GM10248 (cell line): ENCODE data around the gene REG3A.

Source experiments
- CTCF ChIA-PET: fragments of 300-600 bp; sonication (Branson Sonifier 250); formaldehyde crosslinking; extraction: SDS; loops from one replicate; lab custom pipeline; 2021; ENCODE audit warnings: antibody characterized with exemption; lab: Yijun Ruan, JAX
- POLR2A ChIA-PET: fragments of 350-650 bp; sonication (Branson Sonifier 250); formaldehyde crosslinking; extraction: SDS; loops from one replicate; lab custom pipeline; 2020; ENCODE audit warnings: antibody characterized with exemption; lab: Yijun Ruan, JAX
- DNase-seq: peaks from one replicate; pipeline ENCODE4 v3.0.0; 2012; ENCODE audit errors: extremely low spot score
- TF ChIP-seq, protein P1 (sequence below): IDR thresholded peaks from 2 replicates; pipeline ENCODE4 v1.5.1; 2012; ENCODE audit warnings: mild to moderate bottlenecking, low read depth; ENCODE audit errors: extremely low read depth, missing control alignments, control extremely low read depth

Gene REG3A

DNA sequence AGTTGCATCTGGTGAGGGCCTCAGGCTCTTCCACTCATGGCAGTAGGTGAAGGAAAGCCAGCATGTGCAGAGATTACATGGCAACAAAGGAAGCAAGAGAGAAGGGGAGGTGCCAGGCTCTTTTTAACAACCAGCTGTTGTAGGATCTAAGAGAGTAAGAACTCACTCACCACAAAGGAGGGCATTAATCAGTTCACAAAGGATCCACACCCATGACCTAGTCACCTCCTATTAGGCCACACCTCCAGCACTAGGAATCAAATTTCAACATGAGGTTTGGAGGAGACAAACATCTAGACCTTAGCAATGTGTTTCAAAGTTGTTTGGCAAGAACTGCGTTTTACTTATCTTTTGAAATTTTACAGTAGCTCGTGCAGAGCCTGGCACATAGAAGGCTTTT lies 20.5 kb upstream of the REG3A start:
- TF ChIP-seq, protein P1, sequence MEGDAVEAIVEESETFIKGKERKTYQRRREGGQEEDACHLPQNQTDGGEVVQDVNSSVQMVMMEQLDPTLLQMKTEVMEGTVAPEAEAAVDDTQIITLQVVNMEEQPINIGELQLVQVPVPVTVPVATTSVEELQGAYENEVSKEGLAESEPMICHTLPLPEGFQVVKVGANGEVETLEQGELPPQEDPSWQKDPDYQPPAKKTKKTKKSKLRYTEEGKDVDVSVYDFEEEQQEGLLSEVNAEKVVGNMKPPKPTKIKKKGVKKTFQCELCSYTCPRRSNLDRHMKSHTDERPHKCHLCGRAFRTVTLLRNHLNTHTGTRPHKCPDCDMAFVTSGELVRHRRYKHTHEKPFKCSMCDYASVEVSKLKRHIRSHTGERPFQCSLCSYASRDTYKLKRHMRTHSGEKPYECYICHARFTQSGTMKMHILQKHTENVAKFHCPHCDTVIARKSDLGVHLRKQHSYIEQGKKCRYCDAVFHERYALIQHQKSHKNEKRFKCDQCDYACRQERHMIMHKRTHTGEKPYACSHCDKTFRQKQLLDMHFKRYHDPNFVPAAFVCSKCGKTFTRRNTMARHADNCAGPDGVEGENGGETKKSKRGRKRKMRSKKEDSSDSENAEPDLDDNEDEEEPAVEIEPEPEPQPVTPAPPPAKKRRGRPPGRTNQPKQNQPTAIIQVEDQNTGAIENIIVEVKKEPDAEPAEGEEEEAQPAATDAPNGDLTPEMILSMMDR = no peak
- POLR2A ChIA-PET = no interaction called here
- CTCF ChIA-PET = interaction anchor here (1.2 to 1.4 kb wide), 2 partner anchors 10 to 12 kb away, joined by 3 read pairs; no protein-coding TSS in a partner anchor
- DNase-seq = no peak

DNA sequence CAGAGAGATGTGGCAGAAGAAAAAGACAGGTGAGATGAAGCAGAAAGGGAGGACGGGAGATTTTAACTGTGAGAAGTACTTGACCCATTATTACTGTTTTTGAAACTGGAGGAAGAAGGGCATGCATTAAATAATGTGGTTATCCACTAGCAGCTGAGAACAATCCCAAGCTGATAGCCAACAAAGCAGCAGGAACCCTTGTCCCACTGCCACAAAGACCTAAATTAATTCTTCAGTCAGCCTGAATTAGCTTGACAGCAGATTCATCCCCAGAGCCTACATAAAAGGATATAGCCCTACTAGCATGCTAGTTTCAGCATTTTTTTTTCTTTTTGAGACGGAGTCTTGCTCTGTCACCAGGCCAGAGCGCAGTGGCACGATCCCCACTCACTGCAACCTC lies 19.5 kb upstream of the REG3A start:
- CTCF ChIA-PET = interaction anchor here (0.7 to 1.4 kb wide), 2 partner anchors 11 to 58 kb away, joined by 3 read pairs; no protein-coding TSS in a partner anchor
- DNase-seq = no peak
- POLR2A ChIA-PET = no interaction called here
- TF ChIP-seq, protein P1 = no peak

DNA sequence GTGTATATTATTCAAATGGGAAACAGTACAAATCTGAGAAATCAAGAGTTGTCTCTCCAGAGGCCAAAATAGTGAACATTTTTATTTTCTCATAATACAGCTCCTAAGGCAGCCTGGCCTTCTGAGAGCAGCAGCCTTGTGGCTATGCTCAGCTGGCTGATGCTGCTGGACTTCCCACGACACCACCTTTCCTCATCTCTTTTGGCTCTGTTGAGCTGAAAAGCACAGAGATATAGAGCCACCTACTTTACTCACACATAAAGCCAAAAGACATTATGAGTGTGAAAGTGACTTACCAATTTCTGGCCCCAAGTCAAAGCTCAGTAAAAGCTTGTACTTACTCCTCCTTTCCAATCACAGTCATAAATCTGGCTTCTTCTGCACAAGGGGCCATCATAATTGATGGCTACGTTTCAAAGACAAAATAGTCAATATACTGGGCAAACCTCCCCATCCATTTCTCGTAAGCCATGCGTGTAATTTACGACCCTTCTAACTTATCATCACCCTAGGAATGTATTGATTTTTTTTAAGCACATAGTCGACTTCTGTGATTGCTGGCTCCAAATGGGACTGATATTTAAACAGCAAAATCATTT lies 18.6 kb upstream of the REG3A start:
- ChIA-PET POLR2A (no interaction called here), CTCF (interaction anchor here (0.7 kb wide), 1 partner anchor 57 kb away, joined by 3 read pairs; no protein-coding TSS in a partner anchor)
- TF ChIP-seq, protein P1 = no peak
- no peak for DNase-seq

DNA sequence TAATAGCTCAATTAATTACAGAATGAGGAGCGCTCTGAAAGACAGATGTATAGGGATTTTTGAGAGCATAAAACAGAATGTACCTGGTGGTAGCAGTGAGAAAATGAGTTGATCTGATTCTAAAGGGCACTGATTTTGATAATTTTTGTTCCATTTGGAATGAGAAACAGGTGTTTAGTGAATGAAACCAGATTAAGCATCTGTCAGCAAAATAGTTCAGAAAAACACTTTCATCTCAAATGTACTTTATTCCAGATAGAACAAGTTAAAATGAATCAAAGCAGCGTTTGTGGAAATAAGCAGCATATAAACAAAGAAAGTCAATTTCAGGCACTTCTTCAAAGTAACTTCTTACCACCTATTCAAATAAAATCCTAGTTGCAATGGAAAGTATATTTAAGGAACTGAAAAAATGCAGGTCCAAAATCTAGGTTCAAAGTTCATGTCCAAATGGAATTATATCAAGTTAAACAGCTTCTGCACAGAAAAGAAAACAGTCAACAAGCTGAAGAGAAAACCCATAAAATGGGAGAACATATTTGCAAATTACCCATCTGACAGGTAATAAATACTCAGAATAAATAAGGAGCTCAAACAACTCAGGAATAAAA lies 11.9 kb upstream of the REG3A start:
- no peak for DNase-seq
- TF ChIP-seq, protein P1 = no peak
- ChIA-PET POLR2A (no interaction called here), CTCF (no interaction called here)

DNA sequence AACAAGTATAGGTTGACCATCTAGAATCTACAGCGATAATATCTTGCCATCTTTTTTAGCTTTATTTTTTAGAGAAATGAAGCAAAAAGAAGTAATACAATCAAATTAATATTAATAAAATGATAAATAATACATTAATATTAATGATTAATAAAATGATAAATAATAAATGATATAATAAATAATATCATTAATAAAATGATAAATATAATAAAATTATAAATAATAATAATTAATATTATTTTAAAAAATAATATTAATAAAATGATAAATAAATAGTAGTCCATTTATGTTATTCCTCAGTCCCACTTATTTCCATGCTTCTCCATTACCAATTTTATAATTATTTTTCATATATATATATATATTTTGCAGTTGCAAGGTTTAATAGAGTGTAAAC lies 3.2 kb upstream of the REG3A start:
- TF ChIP-seq, protein P1 = no peak
- ChIA-PET CTCF (interaction anchor here (1.2 kb wide), 1 partner anchor 13 kb away, joined by 3 read pairs; no protein-coding TSS in a partner anchor), POLR2A (no interaction called here)
- no peak for DNase-seq

DNA sequence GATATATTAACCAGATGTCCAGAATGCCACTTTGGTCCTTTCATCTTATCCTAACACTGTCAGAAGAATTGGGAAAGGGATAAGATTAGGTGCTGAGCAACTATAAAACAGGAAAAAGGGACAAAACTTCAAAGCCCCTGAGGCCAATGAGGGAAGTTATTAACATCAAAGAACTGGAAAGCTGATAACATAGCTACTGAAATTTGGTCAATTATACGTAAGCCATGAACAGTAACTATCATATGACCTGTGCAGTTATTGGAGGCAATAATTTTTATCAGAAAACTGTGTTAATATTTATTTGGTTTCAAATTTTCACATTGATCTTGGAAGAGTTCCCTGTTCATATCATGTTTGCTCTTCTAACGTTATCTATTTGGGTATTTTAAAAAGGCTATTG lies 2.6 kb upstream of the REG3A start:
- POLR2A ChIA-PET = no interaction called here
- TF ChIP-seq, protein P1 = no peak
- no peak for DNase-seq
- CTCF ChIA-PET = interaction anchor here (1.2 kb wide), 1 partner anchor 14 kb away, joined by 3 read pairs; no protein-coding TSS in a partner anchor
